Fibroblast of skin of right biceps (primary cell): ENCODE data around the gene NAIP.
"Not testable (repeated sequence)": the region's sequence is repeated elsewhere in the genome, so short reads cannot be mapped to it uniquely, and the experiment has no call there.

Experiments used
- DNase-seq: peaks from one replicate; pipeline ENCODE4 v3.0.0-alpha.2; 2013

The NAIP gene, protein sequence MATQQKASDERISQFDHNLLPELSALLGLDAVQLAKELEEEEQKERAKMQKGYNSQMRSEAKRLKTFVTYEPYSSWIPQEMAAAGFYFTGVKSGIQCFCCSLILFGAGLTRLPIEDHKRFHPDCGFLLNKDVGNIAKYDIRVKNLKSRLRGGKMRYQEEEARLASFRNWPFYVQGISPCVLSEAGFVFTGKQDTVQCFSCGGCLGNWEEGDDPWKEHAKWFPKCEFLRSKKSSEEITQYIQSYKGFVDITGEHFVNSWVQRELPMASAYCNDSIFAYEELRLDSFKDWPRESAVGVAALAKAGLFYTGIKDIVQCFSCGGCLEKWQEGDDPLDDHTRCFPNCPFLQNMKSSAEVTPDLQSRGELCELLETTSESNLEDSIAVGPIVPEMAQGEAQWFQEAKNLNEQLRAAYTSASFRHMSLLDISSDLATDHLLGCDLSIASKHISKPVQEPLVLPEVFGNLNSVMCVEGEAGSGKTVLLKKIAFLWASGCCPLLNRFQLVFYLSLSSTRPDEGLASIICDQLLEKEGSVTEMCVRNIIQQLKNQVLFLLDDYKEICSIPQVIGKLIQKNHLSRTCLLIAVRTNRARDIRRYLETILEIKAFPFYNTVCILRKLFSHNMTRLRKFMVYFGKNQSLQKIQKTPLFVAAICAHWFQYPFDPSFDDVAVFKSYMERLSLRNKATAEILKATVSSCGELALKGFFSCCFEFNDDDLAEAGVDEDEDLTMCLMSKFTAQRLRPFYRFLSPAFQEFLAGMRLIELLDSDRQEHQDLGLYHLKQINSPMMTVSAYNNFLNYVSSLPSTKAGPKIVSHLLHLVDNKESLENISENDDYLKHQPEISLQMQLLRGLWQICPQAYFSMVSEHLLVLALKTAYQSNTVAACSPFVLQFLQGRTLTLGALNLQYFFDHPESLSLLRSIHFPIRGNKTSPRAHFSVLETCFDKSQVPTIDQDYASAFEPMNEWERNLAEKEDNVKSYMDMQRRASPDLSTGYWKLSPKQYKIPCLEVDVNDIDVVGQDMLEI (N-terminal part only)

DNA sequence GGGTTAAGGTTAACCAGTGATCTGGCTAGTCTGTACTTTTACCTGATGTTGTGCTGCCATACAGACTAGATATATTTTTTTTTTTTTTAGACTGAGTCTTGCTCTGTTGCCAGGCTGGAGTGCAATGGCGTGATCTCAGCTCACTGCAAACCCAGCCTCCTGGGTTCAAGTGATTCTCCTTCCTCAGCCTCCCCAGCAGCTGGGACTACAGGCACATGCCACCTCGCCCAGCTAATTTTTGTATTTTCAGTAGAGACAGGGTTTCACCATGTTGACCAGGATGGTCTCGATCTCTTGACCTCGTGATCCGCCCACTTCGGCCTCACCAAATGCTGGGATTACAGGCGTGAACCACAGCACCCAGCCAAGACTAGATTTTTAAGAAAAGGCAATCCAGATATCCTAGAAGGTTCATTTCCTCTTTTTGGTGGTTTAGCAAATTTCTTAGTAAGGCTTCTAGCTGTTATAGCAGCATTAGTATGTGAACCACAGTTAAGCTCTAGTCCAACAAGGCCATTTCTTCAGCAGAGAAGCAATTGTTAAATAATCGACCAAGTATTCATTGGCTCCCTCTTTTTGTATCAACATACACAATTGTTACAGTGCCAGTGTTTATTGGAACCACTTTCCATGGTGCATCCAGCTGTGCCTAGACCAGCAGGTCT lies at the start of gene NAIP:
Gene NAIP, minus strand, starts transcription at position 51 of the 665 bp plus-strand sequence. CDS start 12,424 bp downstream, outside the sequence.
- not testable (repeated sequence) for DNase-seq

DNA sequence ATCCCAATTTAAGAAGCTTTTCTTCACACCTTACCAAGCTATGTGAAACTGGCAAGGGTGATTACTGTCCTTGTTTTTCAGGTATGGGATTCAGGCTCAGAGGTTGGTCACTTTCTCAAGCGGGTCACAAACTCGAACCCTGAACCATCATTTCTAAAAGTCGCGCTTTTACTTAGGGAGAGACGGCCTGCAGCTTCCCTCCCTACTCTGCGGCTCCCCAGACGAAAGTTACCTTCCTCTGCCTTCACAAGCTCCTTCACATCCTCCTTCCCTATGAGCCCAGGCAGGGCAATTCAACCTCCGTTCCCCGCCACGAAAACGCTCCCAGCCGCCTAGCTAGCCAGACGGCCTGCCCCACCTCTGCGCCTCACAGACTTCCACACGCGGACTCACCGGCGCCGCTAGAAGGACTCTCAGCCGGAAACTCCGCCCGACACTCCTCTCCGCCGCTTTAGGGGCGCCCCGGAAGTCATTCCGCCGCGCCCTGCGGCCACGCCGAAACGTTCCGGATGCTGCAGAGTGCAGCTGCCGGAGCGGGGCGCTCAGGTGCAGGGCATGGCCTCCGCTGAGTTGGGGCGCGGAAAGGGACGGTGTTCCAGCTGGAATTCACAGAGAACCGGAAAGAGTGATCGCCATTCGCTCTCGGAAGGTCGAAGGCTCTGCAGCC lies 42.3 kb upstream of the NAIP start, which contains the start of gene GTF2H2:
Gene GTF2H2, minus strand, starts transcription at position 415 of the 667 bp plus-strand sequence. CDS start 4,913 bp downstream, outside the sequence.
- DNase-seq, result not testable (repeated sequence)

DNA sequence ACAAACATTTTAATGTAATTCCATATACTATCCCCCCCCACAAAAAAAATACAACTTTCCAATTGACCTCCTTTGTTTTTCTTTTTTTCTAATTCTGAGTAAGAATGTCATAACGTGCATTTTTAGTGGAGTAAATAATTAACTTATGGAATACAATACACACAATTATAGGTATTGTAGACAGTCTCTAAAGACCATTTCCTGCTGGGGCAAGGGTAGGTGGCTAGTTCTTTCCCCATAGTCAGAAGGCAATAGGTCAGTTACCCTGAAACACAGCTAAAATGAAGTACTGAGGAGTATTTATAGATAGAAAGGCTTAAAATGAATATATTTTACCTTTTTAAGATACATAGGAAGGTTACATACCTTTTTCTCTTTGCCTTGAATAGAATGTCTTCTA lies 36.2 kb upstream of the NAIP start:
- not testable (repeated sequence) for DNase-seq

DNA sequence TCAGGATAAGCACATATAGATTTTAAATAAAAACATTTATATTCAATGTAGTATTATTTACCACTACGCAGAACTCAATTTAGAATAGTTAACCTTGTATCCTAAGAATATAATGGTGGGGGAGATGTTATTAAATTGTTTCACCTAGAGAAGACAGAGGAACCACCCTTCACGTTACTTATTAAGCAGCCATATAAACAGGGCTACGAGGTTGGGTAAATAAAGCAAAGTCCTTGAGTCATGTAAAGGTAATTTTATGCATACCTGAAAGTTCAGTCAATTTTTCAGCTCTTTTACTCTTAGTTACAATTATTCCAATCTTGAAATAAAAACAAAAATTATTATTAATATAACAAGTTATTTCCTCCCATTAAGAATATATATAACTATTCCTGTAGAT lies 34.3 kb upstream of the NAIP start:
- DNase-seq, result not testable (repeated sequence)

DNA sequence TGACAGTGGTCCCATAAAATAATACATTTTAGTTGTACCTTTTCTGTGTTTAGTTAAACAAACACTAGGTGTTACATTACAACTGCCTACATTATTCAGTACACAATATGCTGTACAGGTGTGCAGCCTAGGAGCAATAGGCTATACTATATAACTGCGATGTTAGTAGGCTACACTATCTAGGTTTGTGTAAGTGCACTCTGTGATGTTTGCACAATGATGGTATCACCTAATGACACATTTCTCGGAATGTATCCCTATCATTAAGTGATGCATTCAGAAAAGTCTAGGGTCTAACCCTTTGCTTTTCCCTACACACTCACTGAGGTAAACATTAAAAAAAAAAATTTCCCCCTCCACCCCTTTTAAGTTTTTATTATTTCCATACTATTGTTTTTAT lies 19.7 kb upstream of the NAIP start:
- not testable (repeated sequence) for DNase-seq

DNA sequence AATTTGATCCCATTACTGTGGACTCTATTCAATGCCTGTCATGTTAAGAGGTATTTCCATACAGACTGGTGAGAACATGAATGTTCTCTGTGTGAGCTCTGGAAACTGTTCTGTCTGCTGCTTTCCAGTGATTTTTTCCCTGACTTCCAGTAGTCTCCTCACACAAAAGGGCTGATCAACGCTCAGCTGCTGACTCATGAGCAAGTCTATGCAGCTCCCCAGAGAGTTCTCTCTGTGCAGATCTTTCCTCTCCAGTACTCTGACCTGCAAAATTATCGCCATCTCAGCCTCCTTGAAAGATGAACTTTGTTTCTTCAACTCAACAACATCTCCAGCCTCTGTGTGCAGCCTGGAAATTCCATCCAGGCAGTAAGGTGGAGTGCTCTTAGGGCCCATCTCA lies 19.0 kb upstream of the NAIP start:
- not testable (repeated sequence) for DNase-seq

GRCh38 chr5:71031046-71031776 lies 6.1 kb upstream of the NAIP start:
- not testable (repeated sequence) for DNase-seq

DNA sequence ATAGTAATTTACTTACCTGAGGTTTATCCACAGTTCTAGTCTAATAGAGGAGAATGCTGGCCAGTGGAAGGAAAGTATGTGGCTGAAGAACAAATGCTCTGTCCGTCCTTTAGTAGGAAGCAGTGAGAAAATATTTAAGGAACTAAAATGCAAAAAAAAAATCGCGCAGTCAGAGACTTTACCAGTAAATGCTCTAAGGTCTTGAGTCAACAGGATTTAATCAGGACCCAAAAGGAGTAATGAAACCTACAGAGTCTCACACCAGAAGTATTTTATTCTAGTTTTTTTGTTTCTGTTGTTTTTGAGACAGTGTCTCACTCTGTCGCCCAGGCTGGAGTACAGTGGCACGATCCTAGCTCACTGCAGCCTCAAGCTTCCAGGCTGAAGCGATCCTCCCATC lies 4.5 kb downstream of the NAIP start:
- DNase-seq, result not testable (repeated sequence)

DNA sequence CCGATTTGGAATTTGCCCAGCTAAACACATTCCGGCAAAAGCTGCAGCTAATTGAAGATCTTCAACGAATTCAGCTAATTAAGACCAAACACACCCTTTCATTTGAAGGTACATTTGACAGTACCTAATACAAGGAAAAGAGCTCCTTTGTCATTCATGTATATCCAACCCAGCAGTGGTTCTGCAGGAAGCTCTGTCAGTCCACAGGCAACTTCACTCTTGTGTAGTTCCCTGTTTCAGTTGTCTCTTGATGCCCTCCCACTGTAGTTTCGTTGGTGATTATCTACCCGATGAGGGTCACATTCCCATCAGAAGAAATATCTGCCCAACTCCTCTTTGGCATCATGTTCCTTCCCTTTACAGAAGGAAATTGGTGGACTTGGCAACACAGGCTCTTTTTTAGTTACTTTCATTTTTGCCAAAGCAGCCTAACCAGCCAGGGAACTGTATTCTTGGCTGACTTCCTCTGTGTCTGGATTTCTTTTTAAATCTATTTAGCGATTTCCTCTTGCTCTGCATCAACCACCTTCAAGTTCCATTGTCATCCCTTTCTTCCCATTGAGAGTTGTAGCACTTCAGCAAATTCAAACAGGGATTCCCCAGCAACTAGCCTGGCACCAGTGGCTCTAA lies 6.6 kb downstream of the NAIP start:
- not testable (repeated sequence) for DNase-seq

GRCh38 chr5:71014176-71014575 lies 11.0 kb downstream of the NAIP start:
- no peak for DNase-seq

GRCh38 chr5:71013575-71013974 lies 11.6 kb downstream of the NAIP start:
- no peak for DNase-seq

- no peak for DNase-seq
These were observed 13.8 kb downstream of the NAIP start for GRCh38 chr5:71011194-71011792.

- not testable (repeated sequence) for DNase-seq
These were observed 18.2 kb downstream of the NAIP start for GRCh38 chr5:71006983-71007382.

GRCh38 chr5:70984882-70985281 lies 40.3 kb downstream of the NAIP start:
- not testable (repeated sequence) for DNase-seq

GRCh38 chr5:70967220-70967619 lies 57.9 kb downstream of the NAIP start:
- DNase-seq, result not testable (repeated sequence)

DNA sequence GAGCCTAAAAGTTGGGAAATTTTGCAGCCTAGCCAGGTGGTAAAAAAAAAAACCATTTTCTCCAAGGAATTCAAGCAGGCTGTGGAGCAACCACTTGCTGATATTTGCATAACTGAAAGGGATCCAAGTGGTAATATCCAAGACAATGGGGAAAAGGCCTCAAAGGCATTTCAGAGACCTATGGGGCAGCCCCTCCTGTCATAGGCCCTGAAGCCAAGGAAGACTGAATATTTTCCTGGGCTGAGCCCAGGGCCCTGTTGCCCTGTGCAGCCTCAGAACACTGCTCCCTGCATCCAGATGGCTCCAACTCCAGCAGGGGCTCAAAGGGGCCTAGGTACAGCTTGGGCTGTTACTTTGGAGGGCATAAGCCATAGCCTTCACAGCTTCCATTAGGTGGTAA lies 60.6 kb downstream of the NAIP start:
- not testable (repeated sequence) for DNase-seq

DNA sequence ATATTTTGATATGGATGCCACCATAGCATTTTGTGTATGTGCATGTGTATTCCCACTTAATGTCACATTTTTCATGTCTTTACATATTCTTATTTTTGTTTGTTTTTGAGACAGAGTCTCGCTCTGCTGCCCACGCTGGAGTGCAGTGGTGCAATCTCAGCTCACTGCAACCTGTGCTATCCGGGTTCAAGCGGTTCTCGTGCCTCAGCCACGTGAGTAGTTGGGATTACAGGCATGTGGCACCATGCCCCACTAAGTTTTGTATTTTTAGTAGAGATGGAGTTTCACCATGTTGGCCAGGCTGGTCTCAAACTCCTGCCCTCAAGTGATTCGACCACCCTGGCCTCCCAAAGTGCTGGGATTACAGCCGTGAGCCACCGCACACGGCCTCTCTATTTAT lies 72.1 kb downstream of the NAIP start:
- DNase-seq, result not testable (repeated sequence)

GRCh38 chr5:70932560-70932959 lies 92.6 kb downstream of the NAIP start:
- not testable (repeated sequence) for DNase-seq

DNA sequence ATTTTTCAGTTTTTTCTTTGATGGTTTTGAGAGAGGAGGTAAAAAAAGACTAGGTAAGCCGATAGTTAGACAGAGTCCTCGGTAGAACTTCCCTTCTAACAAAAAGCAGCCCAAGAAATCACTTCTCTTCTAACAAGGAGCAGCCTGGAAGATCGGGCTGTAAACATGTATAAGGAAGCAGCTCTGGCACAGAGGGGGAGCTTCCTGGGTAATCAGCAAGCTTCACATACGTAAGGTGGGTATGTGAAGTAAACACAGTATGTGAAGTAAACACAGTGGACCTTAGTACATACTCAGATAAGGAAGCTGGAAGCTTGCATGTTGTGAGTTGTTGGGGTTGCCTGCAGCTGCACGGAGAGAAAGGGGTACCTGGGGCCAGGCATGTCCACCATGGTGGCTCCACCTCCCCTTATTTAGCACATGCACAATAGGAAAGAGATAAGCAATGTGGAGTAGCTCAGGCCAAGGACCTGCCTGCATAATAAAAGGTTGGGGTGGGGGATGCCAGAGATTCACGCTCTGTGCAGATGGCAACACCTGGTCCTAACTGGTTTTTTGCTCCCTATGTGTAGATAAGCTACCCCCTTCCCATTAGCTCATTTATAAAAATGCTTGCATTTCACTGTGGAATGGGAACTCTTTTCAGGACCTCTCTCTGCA lies 93.3 kb downstream of the NAIP start:
- not testable (repeated sequence) for DNase-seq

DNA sequence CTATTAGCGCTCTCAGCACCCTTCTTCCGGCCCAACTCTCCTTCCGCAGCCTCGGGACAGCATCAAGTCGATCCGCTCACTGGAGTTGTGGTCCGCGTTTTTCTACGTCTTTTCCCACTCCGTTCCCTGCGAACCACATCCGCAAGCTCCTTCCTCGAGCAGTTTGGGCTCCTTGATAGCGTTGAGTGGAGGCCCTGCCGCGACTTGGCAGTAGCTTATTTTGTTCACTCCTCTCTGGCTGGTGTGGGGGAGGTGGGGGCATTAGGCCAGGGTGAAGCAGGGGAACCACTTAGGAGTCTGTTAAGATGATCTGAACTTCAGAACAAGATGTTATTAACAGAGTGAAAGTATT lies 100.0 kb downstream of the NAIP start:
- not testable (repeated sequence) for DNase-seq
